HepG2 (cell line): ENCODE data around the gene KRTAP9-2. TPM values are rescaled to one million over a fixed set of nuclear protein-coding genes. Genes with fewer than 3 reads are reported as not detected.

Source experiments
- ATAC-seq: fragments of 200-7000 bp; cut with Tn5 transposase; 3 replicates; pipeline ENCODE4 v1.9.1; 2020; ENCODE audit warnings: mild to moderate bottlenecking, moderate library complexity
- BruUV-seq: library from RNA; stranded (reverse); fragments of 400-500 nt; replicated peaks from 2 replicates; lab custom pipeline; 2021; lab: Mats Ljungman, UMichigan
- CTCF ChIA-PET: fragments of 300-600 bp; formaldehyde crosslinking; extraction: SDS; loops from one replicate; lab custom pipeline; 2021; ENCODE audit warnings: low total read pairs, inconsistent platforms, low intra/inter-chr PET ratio; lab: Yijun Ruan, JAX
- POLR2A ChIA-PET: fragments of 350-600 bp; sonication (Branson Sonifier 250); formaldehyde crosslinking; loops from one replicate; lab custom pipeline; 2020; ENCODE audit warnings: antibody characterized with exemption, inconsistent platforms; lab: Yijun Ruan, JAX
- DNase-seq: peaks from one replicate; pipeline ENCODE4 v3.0.0-alpha.2; 2015; ENCODE audit warnings: low spot score
- FAIRE-seq: peaks from 3 replicates; lab custom pipeline; 2011; peaks lifted over from hg19 to GRCh38; lab: Jason Lieb, UNC
- H2AFZ ChIP-seq: one replicate; pipeline ENCODE4 v1.6.1; 2011; ENCODE audit warnings: low read length, inconsistent platforms
- H3K27ac ChIP-seq: fragments of 300-600 bp; 3 replicates; pipeline ENCODE4 v1.8.0; 2011; ENCODE audit warnings: mixed run types, mild to moderate bottlenecking, mixed read lengths, low read length, inconsistent platforms; ENCODE audit not compliant: insufficient read depth; ENCODE audit errors: extremely low read length
- H3K27me3 ChIP-seq, 2 experiments: fragments of 200-600 bp in 1 of 2; 2 replicates in 1 of 2; 3 replicates in 1 of 2; pipeline versions ENCODE4 v1.6.0 to v1.8.0; 2011; ENCODE audit warnings: low read length in 2 of 2, mild to moderate bottlenecking in 2 of 2, moderate library complexity in 2 of 2, inconsistent platforms in 1 of 2; ENCODE audit not compliant: insufficient read depth in 2 of 2, control insufficient read depth in 1 of 2
- H3K36me3 ChIP-seq, 2 experiments: fragments of 200-600 bp in 1 of 2; replicated peaks in 1 of 2; 2 replicates in 1 of 2; 3 replicates in 1 of 2; pipeline versions ENCODE4 v1.5.1 to v1.8.0; 2011; ENCODE audit warnings: low read length in 2 of 2, inconsistent platforms in 1 of 2; ENCODE audit not compliant: insufficient read depth in 2 of 2, control insufficient read depth in 1 of 2
- H3K4me1 ChIP-seq: 2 replicates; pipeline ENCODE4 v1.5.1; 2012; ENCODE audit warnings: low read length, inconsistent platforms; ENCODE audit not compliant: insufficient read depth
- H3K4me2 ChIP-seq: 2 replicates; pipeline ENCODE4 v1.6.0; 2011; ENCODE audit warnings: low read depth, low read length, inconsistent platforms
- H3K4me3 ChIP-seq, 3 experiments: fragments of 200-600 bp in 1 of 3; sonication (generic), shearing (Covaris generic) in 1 of 3; replicated peaks in 1 of 3; 2 replicates each; pipeline ENCODE4 v1.5.1; 2011 to 2016; ENCODE audit warnings: low read length in 3 of 3, inconsistent platforms in 2 of 3, low read depth in 2 of 3, mild to moderate bottlenecking in 2 of 3, control low read depth in 1 of 3, mixed read lengths in 1 of 3; ENCODE audit not compliant: insufficient read depth in 1 of 3
- H3K79me2 ChIP-seq: one replicate; pipeline ENCODE4 v1.6.1; 2011; ENCODE audit warnings: low read length, inconsistent platforms; ENCODE audit not compliant: insufficient read depth
- H3K9ac ChIP-seq: 2 replicates; pipeline ENCODE4 v1.6.0; 2011; ENCODE audit warnings: mild to moderate bottlenecking, low read depth, low read length, inconsistent platforms; ENCODE audit not compliant: insufficient read depth
- H3K9me3 ChIP-seq: 2 replicates; pipeline ENCODE4 v1.5.1; 2012; ENCODE audit warnings: mild to moderate bottlenecking, low read length
- H4K20me1 ChIP-seq: 2 replicates; pipeline ENCODE4 v1.6.0; 2011; ENCODE audit warnings: inconsistent platforms, mild to moderate bottlenecking, low read length, moderate library complexity; ENCODE audit not compliant: insufficient read depth
- BORCS8-MEF2B ChIP-seq: sonication (generic); formaldehyde crosslinking; IDR thresholded peaks from 2 replicates; pipeline ENCODE4 v1.8.0; 2022; ENCODE audit warnings: mild to moderate bottlenecking, missing genetic modification reagents
- ESRRA ChIP-seq: sonication (generic); formaldehyde crosslinking; IDR thresholded peaks from 2 replicates; pipeline ENCODE4 v1.5.1; 2020; ENCODE audit warnings: mild to moderate bottlenecking, low read depth, missing genetic modification reagents
- FIP1L1 ChIP-seq: fragments of 200-400 bp; formaldehyde crosslinking; IDR thresholded peaks from 2 replicates; pipeline ENCODE4 v1.6.1; 2018; ENCODE audit warnings: low read depth, mild to moderate bottlenecking, low read length, moderate library complexity, borderline replicate concordance; ENCODE audit not compliant: insufficient read depth
- FOXC1 ChIP-seq: sonication (generic); formaldehyde crosslinking; IDR thresholded peaks from 2 replicates; pipeline ENCODE4 v1.8.0; 2022; ENCODE audit warnings: mild to moderate bottlenecking, missing genetic modification reagents, borderline replicate concordance
- FOXO1 ChIP-seq: sonication (generic); formaldehyde crosslinking; IDR thresholded peaks from 2 replicates; pipeline ENCODE4 v1.4.0; 2020; ENCODE audit warnings: missing genetic modification reagents
- IKZF5 ChIP-seq: IDR thresholded peaks from 2 replicates; pipeline ENCODE4 v1.6.1; 2018; ENCODE audit warnings: missing genetic modification reagents, mild to moderate bottlenecking, missing compliant biosample characterization
- LCORL ChIP-seq, 2 experiments: fragments of 450-650 bp in 1 of 2; sonication (generic) in 1 of 2; formaldehyde crosslinking in 1 of 2; IDR thresholded peaks; 2 replicates each; pipeline versions ENCODE4 v1.5.0 to v1.6.1; 2017 to 2020; ENCODE audit warnings: antibody characterized with exemption in 1 of 2, missing genetic modification reagents in 1 of 2
- MAX ChIP-seq: IDR thresholded peaks from 2 replicates; pipeline ENCODE4 v1.6.1; 2012; ENCODE audit warnings: inconsistent platforms
- PTBP1 ChIP-seq: fragments of 200-400 bp; formaldehyde crosslinking; IDR thresholded peaks from 2 replicates; pipeline ENCODE4 v1.6.1; 2018; ENCODE audit warnings: low read length, low read depth; ENCODE audit not compliant: poor library complexity, severe bottlenecking
- SMAD3 ChIP-seq: sonication (generic); formaldehyde crosslinking; IDR thresholded peaks from 2 replicates; pipeline ENCODE4 v1.4.0; 2020; ENCODE audit warnings: missing genetic modification reagents
- SRF ChIP-seq: IDR thresholded peaks from 2 replicates; pipeline ENCODE4 v1.6.1; 2011; ENCODE audit warnings: mild to moderate bottlenecking, low read depth, low read length, moderate library complexity
- ZBTB2 ChIP-seq: sonication (generic); formaldehyde crosslinking; IDR thresholded peaks from 2 replicates; pipeline ENCODE4 v1.8.0; 2022; ENCODE audit warnings: low read depth, missing genetic modification reagents
- ZKSCAN8 ChIP-seq: IDR thresholded peaks from 2 replicates; pipeline ENCODE4 v1.6.1; 2016; ENCODE audit warnings: borderline replicate concordance, missing genetic modification reagents, missing compliant biosample characterization
- ZMYM2 ChIP-seq: sonication (generic); formaldehyde crosslinking; IDR thresholded peaks from 2 replicates; pipeline ENCODE4 v1.8.0; 2022; ENCODE audit warnings: mild to moderate bottlenecking, missing genetic modification reagents
- ZNF280B ChIP-seq: sonication (generic); formaldehyde crosslinking; IDR thresholded peaks from 2 replicates; pipeline ENCODE4 v1.5.0; 2020; ENCODE audit warnings: missing genetic modification reagents, mild to moderate bottlenecking, borderline replicate concordance
- ZNF670 ChIP-seq: sonication (generic); formaldehyde crosslinking; IDR thresholded peaks from 2 replicates; pipeline ENCODE4 v1.8.0; 2022; ENCODE audit warnings: mild to moderate bottlenecking, missing genetic modification reagents, borderline replicate concordance
- ZNF776 ChIP-seq: sonication (generic); formaldehyde crosslinking; IDR thresholded peaks from 2 replicates; pipeline ENCODE4 v1.4.0; 2020; ENCODE audit warnings: mild to moderate bottlenecking, missing genetic modification reagents
- ZNF780A ChIP-seq: sonication (generic); formaldehyde crosslinking; IDR thresholded peaks from 2 replicates; pipeline ENCODE4 v1.8.0; 2022; ENCODE audit warnings: mild to moderate bottlenecking, missing genetic modification reagents, moderate library complexity
- ZSCAN20 ChIP-seq: sonication (generic); formaldehyde crosslinking; IDR thresholded peaks from 2 replicates; pipeline ENCODE4 v1.4.0; 2020; ENCODE audit warnings: missing genetic modification reagents, mild to moderate bottlenecking, borderline replicate concordance
- WGBS: methylation state at CpG from one replicate; pipeline ENCODE4 v1.1.6; 2017; ENCODE audit warnings: low lambda C conversion rate; 5-methylcytosine and 5-hydroxymethylcytosine counted together
- in situ Hi-C: cut with HindIII; loops from 2 replicates; pipeline ENCODE4 v1.10.0; 2017; ENCODE audit warnings: low pct_unique_long_range_greater_than_20kb; ENCODE audit not compliant: extremely low pct_ligation_motif_present
- intact Hi-C: fragments of 100-400 bp; cut with micrococcal nuclease; formaldehyde crosslinking; loops from one replicate; pipeline ENCODE4 v1.10.0; 2022; ENCODE audit not compliant: unreplicated experiment
- polyA plus RNA-seq, 8 experiments: library from polyadenylated mRNA; depleted of rRNA in 3 of 8; stranded (reverse) in 7 of 8; unstranded in 1 of 8; fragments of >200 nt; fragmentation: Illumina TruSeq in 4 of 8; extraction: Trizol in 4 of 8; gene quantifications; 2 replicates each; pipeline versions ENCODE4 v1.2.1 to v1.2.3, GENCODE V29; 2011 to 2016; ENCODE audit warnings: low read depth in 4 of 8, missing spikeins in 1 of 8, mixed read lengths in 1 of 8; ENCODE audit not compliant: insufficient read depth in 1 of 8
- total RNA-seq, 5 experiments: library from RNA; depleted of rRNA; stranded (reverse); fragments of >200 nt; fragmentation: Illumina TruSeq; extraction: Trizol; gene quantifications; 2 replicates each; pipeline ENCODE4 v1.2.3, GENCODE V29; 2016; ENCODE audit warnings: low read depth in 1 of 5

The KRTAP9-2 gene
- total and polyA plus RNA-seq, 2 of the 13 experiments (the other 11 are each of a cell fraction or from before 2014, with no cell fraction given) = not detected

GRCh38 chr17:41264599-41264998 lies 38.2 kb downstream of the KRTAP9-2 start:
- H3K4me2 ChIP-seq = no peak overlapping the region
- H3K4me1 ChIP-seq = no peaks in the 10 kb centered on the region
- TF ChIP-seq SRF (no peak), SMAD3 (CRISPR knock-in tag) (no peak), ZNF780A (CRISPR knock-in tag) (no peak), ZKSCAN8 (CRISPR knock-in tag) (no peak), MAX (no peak), LCORL (IDR thresholded peaks at IDR 0.05) (no peak), LCORL (CRISPR knock-in tag; IDR thresholded peaks at IDR 0.05) (no peak), IKZF5 (CRISPR knock-in tag) (no peak), ZMYM2 (no peak), ZNF280B (CRISPR knock-in tag) (no peak), FIP1L1 (no peak), BORCS8-MEF2B (CRISPR knock-in tag) (no peak), PTBP1 (no peak), ZBTB2 (CRISPR knock-in tag) (no peak), FOXO1 (CRISPR knock-in tag) (no peak), ESRRA (CRISPR knock-in tag) (no peak), FOXC1 (no peak), ZNF670 (CRISPR knock-in tag) (no peak), ZNF776 (CRISPR knock-in tag) (no peak), ZSCAN20 (CRISPR knock-in tag) (no peak)
- in situ Hi-C loops = no loop called here
- WGBS = 24% methylated on average over 3 of the region's 3 CpGs
- DNase-seq = no peak
- ChIA-PET POLR2A (no interaction called here), CTCF (no interaction called here)
- no peak overlapping the region for H2AFZ ChIP-seq
- no peaks in the 10 kb centered on the region; a peak in 1 of 5 replicates for H3K27me3 ChIP-seq
- H3K4me3 ChIP-seq = no peak overlapping the region
- H3K79me2 ChIP-seq = no peaks in the 10 kb centered on the region
- H3K9me3 ChIP-seq = no peaks in the 10 kb centered on the region
- no peaks in the 10 kb centered on the region for H4K20me1 ChIP-seq
- no TSS peak for BruUV-seq
- ATAC-seq = no peak
- intact Hi-C loops = no loop called here
- no peak overlapping the region for H3K9ac ChIP-seq
- H3K27ac ChIP-seq = no peak overlapping the region
- no peaks in the 10 kb centered on the region for H3K36me3 ChIP-seq
- FAIRE-seq = no peak
